ENCODE results near the gene CEBPZOS. TPM values are rescaled to one million over a fixed set of nuclear protein-coding genes. Genes with fewer than 3 reads are reported as not detected.

The CEBPZOS gene
- total and polyA plus RNA-seq, 9 of the 15 experiments (the other 6 are each of a cell fraction or from before 2014, with no cell fraction given) = 21.7 to 64.8 (median 46.7) TPM

GRCh38 chr2:37198681-37199065 is 2.4 kb downstream of the CEBPZOS start:
- ATAC-seq (no peak), DNase-seq (ENCODE audit: extremely low read depth in 1 of 4, low spot score in 3 of 4) (no peak), FAIRE-seq (no peak)
- H4K20me1 ChIP-seq (replicated peaks; ENCODE audit: control insufficient read depth, insufficient read depth, low read length) = no peaks in the 10 kb centered on the region
- no TSS peak for BruUV-seq (replicated peaks)
- H3K9ac ChIP-seq (ENCODE audit: insufficient read depth in 1 of 2, low read depth in 2 of 2, low read length in 2 of 2) = no peak overlapping the region; a peak in 1 of 4 replicates
- no peaks in the 10 kb centered on the region for H3K9me1 ChIP-seq (ENCODE audit: control insufficient read depth, insufficient read depth, low read length)
- H3K79me2 ChIP-seq (ENCODE audit: control insufficient read depth, insufficient read depth, low read length) = peaks cover 54% of the 10 kb centered on the region
- H3K4me1 ChIP-seq (replicated peaks in 1 of 2; ENCODE audit: control insufficient read depth in 2 of 2, insufficient read depth in 2 of 2, low read length in 2 of 2) = peaks cover 3 to 16% of the 10 kb centered on the region in 2 experiments; a peak in 3 of 5 replicates
- intact Hi-C loops (cut with micrococcal nuclease) (no loop called here), in situ Hi-C loops (cut with MboI) (no loop called here)
- no peak overlapping the region for H3K4me3 ChIP-seq
- H3K36me3 ChIP-seq (ENCODE audit: control insufficient read depth, insufficient read depth, low read length) = peaks cover 49% of the 10 kb centered on the region
- no peak overlapping the region for H3K27ac ChIP-seq (ENCODE audit: extremely low read depth, low read depth, low read length)
- H3K9me3 ChIP-seq (replicated peaks; ENCODE audit: control insufficient read depth, insufficient read depth, low read depth, low read length) = peaks cover 6% of the 10 kb centered on the region
- 72% methylated on average over 8 of the region's 8 CpGs for WGBS (ENCODE audit: insufficient coverage, low coverage, missing lambda C conversion rate)
- ChIA-PET POLR2A (interaction anchor here (1.0 to 1.9 kb wide), 3 partner anchors 13 to 34 kb away, joined by 3 to 7 read pairs (median 5); no protein-coding TSS in a partner anchor), CTCF (ENCODE audit: low intra/inter-chr PET ratio) (no interaction called here)
- H3K4me2 ChIP-seq (ENCODE audit: insufficient read depth, low read length) = no peak overlapping the region
- TF ChIP-seq, protein P1, sequence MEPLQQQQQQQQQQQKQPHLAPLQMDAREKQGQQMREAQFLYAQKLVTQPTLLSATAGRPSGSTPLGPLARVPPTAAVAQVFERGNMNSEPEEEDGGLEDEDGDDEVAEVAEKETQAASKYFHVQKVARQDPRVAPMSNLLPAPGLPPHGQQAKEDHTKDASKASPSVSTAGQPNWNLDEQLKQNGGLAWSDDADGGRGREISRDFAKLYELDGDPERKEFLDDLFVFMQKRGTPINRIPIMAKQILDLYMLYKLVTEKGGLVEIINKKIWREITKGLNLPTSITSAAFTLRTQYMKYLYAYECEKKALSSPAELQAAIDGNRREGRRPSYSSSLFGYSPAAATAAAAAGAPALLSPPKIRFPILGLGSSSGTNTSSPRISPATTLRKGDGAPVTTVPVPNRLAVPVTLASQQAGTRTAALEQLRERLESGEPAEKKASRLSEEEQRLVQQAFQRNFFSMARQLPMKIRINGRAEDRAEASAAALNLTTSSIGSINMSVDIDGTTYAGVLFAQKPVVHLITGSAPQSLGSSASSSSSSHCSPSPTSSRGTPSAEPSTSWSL (CRISPR knock-in tag; IDR thresholded peaks at IDR 0.05; ENCODE audit: borderline replicate concordance) = no peak
- TF ChIP-seq ZNF764 (CRISPR knock-in tag; IDR thresholded peaks at IDR 0.05; ENCODE audit: low read depth) = no peak
- TF ChIP-seq TAF9B (IDR thresholded peaks at IDR 0.05; ENCODE audit: partially characterized antibody) = no peak
- no peak for TF ChIP-seq NCOR1 (IDR thresholded peaks at IDR 0.05)
- TF ChIP-seq PHTF2 (CRISPR knock-in tag; IDR thresholded peaks at IDR 0.05) = no peak
- TF ChIP-seq, protein P2, sequence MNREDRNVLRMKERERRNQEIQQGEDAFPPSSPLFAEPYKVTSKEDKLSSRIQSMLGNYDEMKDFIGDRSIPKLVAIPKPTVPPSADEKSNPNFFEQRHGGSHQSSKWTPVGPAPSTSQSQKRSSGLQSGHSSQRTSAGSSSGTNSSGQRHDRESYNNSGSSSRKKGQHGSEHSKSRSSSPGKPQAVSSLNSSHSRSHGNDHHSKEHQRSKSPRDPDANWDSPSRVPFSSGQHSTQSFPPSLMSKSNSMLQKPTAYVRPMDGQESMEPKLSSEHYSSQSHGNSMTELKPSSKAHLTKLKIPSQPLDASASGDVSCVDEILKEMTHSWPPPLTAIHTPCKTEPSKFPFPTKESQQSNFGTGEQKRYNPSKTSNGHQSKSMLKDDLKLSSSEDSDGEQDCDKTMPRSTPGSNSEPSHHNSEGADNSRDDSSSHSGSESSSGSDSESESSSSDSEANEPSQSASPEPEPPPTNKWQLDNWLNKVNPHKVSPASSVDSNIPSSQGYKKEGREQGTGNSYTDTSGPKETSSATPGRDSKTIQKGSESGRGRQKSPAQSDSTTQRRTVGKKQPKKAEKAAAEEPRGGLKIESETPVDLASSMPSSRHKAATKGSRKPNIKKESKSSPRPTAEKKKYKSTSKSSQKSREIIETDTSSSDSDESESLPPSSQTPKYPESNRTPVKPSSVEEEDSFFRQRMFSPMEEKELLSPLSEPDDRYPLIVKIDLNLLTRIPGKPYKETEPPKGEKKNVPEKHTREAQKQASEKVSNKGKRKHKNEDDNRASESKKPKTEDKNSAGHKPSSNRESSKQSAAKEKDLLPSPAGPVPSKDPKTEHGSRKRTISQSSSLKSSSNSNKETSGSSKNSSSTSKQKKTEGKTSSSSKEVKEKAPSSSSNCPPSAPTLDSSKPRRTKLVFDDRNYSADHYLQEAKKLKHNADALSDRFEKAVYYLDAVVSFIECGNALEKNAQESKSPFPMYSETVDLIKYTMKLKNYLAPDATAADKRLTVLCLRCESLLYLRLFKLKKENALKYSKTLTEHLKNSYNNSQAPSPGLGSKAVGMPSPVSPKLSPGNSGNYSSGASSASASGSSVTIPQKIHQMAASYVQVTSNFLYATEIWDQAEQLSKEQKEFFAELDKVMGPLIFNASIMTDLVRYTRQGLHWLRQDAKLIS (CRISPR knock-in tag; IDR thresholded peaks at IDR 0.05) = no peak
- no peak for TF ChIP-seq MED1 (CRISPR knock-in tag; IDR thresholded peaks at IDR 0.05; ENCODE audit: borderline replicate concordance)
- H3K27me3 ChIP-seq (ENCODE audit: control insufficient read depth in 2 of 2, insufficient read depth in 2 of 2, low read length in 2 of 2) = no peaks in the 10 kb centered on the region
- no peak overlapping the region for H2AFZ ChIP-seq (ENCODE audit: low read depth, low read length)
